ENCODE data around the gene GRAP2. TPM values are rescaled to one million over a fixed set of nuclear protein-coding genes. Genes with fewer than 3 reads are reported as not detected.

GRAP2 gene
- total and polyA plus RNA-seq, 2 donors (not counting 3 experiments of a cell fraction or from before 2014, with no cell fraction given), result 0.04 TPM; not detected in 1

GRCh38 chr22:39970742-39971141 lies 69.9 kb downstream of the GRAP2 start:
- no peaks in the 10 kb centered on the region for H3K4me1 ChIP-seq (ENCODE audit: control insufficient read depth, extremely low read depth, insufficient read depth, low read length)
- no peak overlapping the region for H3K27ac ChIP-seq (ENCODE audit: insufficient read depth, low read depth, low read length)
- FAIRE-seq, result no peak
- BruUV-seq (replicated peaks), result no TSS peak
- H3K27me3 ChIP-seq (ENCODE audit: control insufficient read depth in 2 of 2, insufficient read depth in 2 of 2, low read length in 2 of 2), result peaks cover 5 to 22% of the 10 kb centered on the region in 2 experiments
- ChIA-PET CTCF (interaction anchor here (1.3 kb wide), 1 partner anchor 54 kb away, joined by 5 read pairs; no protein-coding TSS in a partner anchor), POLR2A (no interaction called here)
- H4K20me1 ChIP-seq (replicated peaks; ENCODE audit: control insufficient read depth, extremely low read depth, insufficient read depth, low read length), result no peaks in the 10 kb centered on the region
- no peaks in the 10 kb centered on the region for H3K9me1 ChIP-seq (replicated peaks; ENCODE audit: control insufficient read depth, extremely low read depth, insufficient read depth, low read length)
- no peak overlapping the region for H3K9ac ChIP-seq (replicated peaks; ENCODE audit: extremely low read depth, insufficient read depth, low read length)
- dilution Hi-C loops (cut with MboI; ENCODE audit: extremely low pct_ligation_motif_present, low sequenced_read_pairs) (no loop called here), intact Hi-C loops (cut with micrococcal nuclease) (no loop called here)
- H3K36me3 ChIP-seq (ENCODE audit: control insufficient read depth in 2 of 2, extremely low read depth in 1 of 2, insufficient read depth in 2 of 2, low read length in 2 of 2), result no peaks in the 10 kb centered on the region
- H2AFZ ChIP-seq (ENCODE audit: low read depth, low read length), result no peak overlapping the region
- H3K4me3 ChIP-seq (replicated peaks in 1 of 3; ENCODE audit: insufficient read depth in 1 of 3, low read depth in 1 of 3, low read length in 3 of 3), result no peak overlapping the region
- H3K4me2 ChIP-seq (ENCODE audit: insufficient read depth, low read length), result no peak overlapping the region
- no peak for DNase-seq (ENCODE audit: low read depth, low spot score)
- no peaks in the 10 kb centered on the region for H3K9me3 ChIP-seq (replicated peaks; ENCODE audit: control insufficient read depth, insufficient read depth, low read length)
- no peak for TF ChIP-seq POLR2AphosphoS5 (IDR thresholded peaks at IDR 0.05; ENCODE audit: insufficient read depth, low read depth, low read length)
- TF ChIP-seq FOS (IDR thresholded peaks at IDR 0.05; ENCODE audit: borderline replicate concordance, insufficient read depth, low read length), result no peak
- TF ChIP-seq MYC (IDR thresholded peaks at IDR 0.05; ENCODE audit: low read depth, low read length), result no peak
- TF ChIP-seq MAX (IDR thresholded peaks at IDR 0.05; ENCODE audit: insufficient read depth, insufficient read length), result no peak
- TF ChIP-seq POLR2A (IDR thresholded peaks at IDR 0.05; ENCODE audit: low read depth, low read length), result no peak
- TF ChIP-seq GATA2 (IDR thresholded peaks at IDR 0.05; ENCODE audit: insufficient read depth, insufficient read length, low read depth, low read length), result no peak
- no peak for TF ChIP-seq EZH2 (IDR thresholded peaks at IDR 0.05; ENCODE audit: borderline replicate concordance, low read depth, low read length, severe bottlenecking)
- TF ChIP-seq CTCF (IDR thresholded peaks at IDR 0.05; ENCODE audit: extremely low read depth in 1 of 2, insufficient read depth in 1 of 2, low read depth in 1 of 2, low read length in 2 of 2), result no peak
- TF ChIP-seq JUN (IDR thresholded peaks at IDR 0.05; ENCODE audit: borderline replicate concordance, insufficient read depth, insufficient read length, low read depth), result no peak
- no peaks in the 10 kb centered on the region for H3K79me2 ChIP-seq (ENCODE audit: control insufficient read depth, insufficient read depth, low read length)

All from endothelial cell of umbilical vein (primary cell).